Activated gamma-delta T cell (primary cell): ENCODE results near the gene LRP2.

Experiments
- DNase-seq: peaks from one replicate; lab custom pipeline; 2025; lab: John Stamatoyannopoulos, UW

Gene LRP2

DNA sequence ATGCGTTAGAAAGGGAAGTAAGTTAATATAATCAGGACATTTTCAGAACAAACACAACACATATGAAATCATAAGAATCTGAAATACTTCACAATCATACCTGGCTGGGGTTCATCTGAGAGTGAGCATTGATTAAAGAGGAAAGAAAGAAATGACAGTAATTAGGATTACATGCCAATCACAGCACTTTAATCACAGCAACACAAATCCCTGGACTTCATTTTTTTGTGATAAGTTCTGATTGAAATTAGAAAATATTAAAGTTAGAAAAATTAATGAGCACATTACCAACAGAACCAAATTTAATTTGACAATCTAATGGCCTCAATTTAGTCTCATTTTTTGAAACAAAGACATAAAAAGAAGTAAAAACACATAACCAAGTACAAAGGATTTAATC, 121.9 kb downstream of the LRP2 start:
- DNase-seq, result no peak

DNA sequence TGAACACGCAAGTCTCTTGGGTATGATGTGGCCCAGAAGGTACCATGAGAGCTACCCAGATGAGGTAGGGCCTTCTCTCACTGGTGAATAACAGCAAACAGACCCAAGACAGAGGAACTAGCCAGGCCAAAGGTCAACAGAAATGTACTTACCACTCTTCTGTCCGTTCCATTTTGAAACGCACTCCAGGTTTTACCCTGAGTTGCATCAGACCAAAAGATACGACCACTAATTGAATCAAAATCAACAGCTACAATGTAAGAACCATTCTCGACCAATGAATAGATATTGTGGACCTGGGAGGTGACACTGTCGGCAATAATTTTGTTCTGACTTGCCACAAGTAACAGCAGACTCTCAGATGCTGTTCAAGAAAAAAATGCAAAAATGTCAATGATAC, 124.4 kb downstream of the LRP2 start:
- DNase-seq, result no peak

DNA sequence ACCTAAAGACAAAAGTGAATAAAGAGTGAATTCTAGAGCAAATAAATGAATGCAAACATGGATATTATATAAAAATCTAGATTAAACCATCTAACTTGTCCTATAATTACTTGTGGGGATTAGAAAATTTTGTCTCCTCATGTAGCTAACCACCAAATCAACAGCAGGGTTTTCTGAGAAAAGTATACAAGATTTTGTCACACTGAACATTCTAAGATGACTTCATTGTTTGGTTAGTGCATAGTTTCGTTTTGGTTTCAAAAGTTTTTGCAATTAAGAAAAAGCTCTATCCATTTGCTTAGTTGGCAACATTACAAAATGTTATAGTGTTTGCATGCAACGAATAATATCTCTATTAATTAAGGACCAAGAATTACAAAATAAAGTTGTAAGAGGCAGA, 125.0 kb downstream of the LRP2 start:
- DNase-seq, result no peak

DNA sequence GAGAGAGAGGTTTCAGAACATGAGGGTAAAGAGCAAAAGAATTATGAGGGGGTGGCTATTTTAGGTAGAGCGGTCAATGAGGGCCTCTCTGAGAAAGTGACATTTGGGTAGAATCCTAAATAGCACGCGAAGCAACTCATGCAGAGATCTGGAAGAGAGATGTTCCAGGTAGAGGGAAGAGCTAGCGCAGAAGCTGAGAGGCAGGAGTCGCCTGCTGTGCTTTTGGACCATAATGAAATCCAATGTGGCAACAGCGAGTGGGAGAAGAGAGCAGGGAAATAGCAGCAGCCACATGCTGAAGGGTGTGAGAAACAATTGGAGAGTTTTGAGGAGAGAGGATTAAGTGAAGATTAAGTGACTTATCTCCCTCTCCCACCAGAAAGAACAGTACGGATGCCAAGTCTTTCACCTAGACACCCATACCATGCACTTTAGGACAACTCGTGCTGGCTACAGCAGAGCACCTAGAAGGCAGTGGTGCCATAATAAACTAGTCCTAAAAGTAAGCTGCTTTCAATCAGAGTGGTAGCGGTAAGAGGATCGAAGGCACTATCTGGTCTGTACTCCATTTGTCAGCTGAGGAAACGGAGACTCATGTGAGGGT, 129.7 kb downstream of the LRP2 start:
- no peak for DNase-seq

DNA sequence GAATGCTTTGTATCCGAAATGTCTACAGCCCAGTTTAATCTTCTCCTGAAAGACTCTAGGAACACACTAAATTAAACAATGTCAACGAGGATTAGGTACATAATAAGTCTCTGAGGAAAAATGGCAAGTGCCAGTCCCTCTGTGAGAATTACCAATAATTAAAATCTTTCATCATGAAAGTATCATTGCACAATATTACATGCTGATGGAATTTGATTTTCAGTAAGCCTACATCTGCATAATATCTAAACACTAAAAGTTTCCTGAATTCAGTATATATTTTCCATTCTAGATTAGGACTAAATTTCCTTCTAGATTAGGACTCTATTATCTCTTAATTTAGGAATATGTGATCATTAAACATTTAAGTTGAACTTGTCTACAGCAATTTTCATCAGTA, 132.1 kb downstream of the LRP2 start:
- no peak for DNase-seq

DNA sequence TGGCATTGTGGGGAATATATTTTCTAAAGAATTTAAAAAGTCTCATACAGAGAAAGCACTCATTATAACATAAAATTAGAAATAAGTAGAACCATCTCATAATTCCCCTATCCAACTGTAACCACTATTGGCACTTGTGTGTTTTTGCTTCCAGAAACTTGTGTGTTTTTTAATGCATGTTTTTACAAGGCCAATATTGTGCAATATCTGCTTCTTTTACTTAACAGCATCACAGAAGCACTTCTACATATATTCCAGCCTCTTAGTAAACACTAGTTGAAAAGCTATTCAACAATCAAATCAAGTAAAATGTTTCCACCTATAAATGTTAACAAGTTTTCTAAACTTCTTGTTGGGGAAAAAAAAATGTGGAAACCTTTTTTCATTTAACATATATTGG, 132.7 kb downstream of the LRP2 start:
- DNase-seq, result no peak

DNA sequence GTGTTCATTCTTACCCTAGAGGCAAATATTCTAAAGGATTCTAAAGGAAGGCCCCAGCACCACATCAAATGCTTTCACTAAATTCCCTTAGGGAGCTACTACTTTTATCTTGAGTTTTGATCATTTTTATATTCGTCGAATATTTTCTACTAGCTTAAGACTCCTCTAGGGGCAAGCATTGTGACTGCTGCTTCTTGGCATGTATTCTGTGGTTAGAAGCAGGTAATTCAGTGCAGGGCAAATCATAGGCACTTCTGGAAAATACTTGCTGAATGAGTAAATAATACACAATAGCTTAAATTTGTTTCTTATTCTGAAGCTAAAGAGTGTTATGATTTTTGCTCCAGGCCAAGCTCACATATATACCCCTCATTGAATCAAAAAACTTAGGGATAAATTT, 136.4 kb downstream of the LRP2 start:
- DNase-seq, result no peak

DNA sequence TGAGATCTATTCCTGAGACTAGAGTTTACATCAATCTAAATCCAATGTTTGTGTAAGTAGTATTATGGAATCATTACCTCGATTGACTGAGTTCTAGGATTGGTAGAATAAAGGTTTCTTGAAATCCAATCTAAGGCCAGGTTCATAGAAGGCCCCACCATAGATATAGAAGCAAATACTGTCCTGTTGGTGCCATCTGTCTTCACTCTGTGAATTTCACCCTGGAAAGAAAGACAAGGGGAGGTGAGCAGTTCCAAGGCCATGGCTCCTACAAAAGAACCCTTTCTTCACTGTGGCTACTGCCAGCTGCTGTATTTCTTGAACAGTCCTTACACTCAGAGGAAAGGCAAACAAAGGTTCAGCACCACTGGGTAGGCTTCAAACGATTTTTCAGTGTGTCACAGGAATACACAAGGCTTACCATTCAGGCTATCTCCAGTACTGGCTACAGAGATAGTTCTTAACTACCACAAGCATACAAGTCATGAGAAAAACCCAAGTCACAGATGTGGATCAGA, 137.0 kb downstream of the LRP2 start:
- no peak for DNase-seq

DNA sequence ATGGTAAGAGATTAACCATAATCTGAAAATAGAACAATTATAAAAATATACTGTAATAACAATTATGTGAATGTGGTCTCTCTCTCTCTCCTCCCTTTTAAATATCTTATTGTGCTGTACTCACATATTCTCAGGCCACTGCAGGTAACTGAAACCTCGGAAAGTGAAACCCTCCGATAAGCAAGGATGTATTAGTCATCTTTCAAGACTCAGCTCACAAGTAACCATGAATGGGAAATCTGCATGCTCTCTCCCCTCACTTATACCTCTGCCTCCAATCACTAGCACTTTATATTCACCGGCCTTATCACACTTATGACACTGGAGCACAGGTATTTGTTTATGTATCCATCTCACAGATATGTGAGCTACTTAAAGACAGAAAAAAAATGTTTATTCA, 139.7 kb downstream of the LRP2 start:
- DNase-seq, result no peak

DNA sequence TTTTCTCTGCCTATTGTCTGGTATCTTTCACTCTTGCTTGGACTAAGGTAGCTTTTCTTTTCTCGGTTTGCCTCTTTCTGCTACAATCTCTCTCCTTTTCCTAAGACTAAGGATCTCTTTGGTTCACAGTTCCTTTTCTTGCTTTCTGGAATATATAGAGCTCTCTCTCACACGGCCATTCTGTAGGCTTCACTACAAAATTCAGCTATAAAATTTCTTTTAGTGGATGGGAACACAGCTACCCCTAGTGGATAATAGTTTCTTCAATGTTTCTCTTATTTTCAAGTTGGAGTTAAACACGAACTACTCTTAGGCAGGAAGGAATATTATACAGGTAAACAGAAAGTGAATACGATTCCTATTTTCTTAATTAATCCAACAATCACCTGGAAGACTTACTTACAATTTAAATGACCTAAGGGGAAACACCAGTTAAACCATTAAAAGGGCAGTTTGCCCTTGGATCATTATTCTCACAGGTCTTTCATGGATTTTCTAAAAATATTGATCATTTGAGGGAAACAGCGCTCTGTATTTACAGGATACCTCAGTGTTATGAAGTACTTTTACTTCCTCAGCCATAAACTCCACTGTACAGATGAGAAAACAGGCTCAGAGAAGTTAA, 140.5 kb downstream of the LRP2 start:
- DNase-seq, result no peak

DNA sequence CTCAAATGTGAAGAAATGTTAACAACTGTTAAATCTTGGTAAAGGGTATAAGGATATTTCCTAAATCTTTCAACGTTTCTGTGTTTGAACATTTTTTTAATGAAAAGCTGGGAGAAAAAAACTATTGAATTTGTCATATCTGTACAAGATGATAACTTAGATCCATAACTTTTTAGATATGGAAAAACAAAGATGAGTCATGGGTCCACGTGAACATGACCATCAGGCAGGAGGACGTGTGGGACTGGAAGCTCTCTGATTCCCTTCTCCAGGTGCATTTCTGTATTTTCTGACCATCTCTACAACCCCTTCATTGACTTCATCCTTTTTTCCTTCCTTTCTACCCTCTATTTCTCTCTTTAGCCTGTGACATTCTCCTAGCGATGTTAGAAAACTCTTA, 151.4 kb downstream of the LRP2 start:
- no peak for DNase-seq

DNA sequence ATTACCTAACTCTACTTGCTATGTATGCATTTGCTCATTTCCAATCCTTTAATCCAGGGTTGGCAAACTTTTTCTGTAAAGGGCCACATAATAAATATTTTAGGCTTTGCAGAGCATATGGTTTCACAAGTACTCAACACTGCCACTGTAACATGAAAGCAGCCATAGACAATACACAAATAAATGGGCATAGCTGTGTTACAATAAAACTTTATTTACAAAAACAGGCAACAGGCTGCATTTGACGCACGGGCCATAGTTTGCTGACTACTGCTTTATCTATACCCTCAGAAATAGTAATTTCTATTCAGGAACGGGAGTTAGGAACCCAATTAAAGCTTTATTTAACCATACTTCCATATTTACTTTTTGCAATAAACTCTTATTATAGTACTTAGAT, 154.3 kb downstream of the LRP2 start:
- DNase-seq, result no peak

DNA sequence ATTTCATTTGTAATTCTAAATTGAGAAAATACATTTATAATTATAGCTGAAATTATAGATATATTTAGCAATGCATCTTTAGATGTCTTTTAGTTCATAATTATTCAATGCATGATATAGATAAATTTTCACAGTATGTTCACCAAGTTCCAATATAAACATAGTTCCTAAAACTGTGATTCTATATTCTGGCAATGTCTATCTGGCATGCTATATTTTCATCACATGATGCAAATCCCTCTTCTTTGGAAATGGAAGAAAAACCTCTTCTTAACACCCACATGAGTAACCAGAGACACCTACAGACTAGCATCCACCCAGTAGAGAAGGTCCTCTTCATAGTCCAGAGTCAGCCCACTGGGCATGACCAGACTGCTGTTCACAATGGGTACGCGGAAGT, 157.2 kb downstream of the LRP2 start:
- DNase-seq, result no peak

DNA sequence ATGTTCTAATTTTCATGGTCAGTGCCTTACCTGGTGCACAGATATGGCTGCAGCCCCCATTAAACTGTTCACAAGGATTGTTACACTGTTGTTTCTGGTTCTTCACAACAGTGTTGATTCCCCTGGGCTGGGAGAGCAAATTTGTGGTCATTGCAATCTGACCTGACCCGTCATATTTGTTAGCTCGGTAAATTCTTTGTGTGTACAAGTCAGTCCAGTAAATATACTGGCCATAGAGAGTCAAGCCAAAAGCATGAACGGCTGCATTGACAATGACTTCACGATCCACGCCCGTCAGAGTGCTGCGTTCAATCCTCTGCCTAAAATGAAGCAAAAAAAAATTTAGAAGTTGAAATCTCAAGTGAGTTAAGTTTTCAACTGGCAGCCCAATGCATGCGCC, 158.4 kb downstream of the LRP2 start:
- no peak for DNase-seq

DNA sequence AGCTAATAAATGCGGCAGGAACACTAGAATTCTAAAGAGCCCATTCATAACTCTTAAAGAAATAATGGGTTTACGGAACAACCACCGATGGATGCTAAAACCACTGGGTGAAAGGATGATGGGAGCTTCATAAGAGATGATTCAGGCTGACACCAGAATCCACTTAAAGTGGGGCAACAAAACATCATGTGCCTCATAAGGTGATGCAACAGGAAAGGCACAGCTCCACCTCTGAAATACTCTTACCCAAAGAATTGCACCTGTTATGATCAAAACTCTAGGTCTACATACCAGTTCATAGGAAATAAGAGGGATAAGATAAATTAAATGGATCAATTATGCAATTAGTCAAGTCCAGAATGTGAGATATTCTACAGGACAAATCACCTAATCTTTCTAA, 161.6 kb downstream of the LRP2 start:
- no peak for DNase-seq

DNA sequence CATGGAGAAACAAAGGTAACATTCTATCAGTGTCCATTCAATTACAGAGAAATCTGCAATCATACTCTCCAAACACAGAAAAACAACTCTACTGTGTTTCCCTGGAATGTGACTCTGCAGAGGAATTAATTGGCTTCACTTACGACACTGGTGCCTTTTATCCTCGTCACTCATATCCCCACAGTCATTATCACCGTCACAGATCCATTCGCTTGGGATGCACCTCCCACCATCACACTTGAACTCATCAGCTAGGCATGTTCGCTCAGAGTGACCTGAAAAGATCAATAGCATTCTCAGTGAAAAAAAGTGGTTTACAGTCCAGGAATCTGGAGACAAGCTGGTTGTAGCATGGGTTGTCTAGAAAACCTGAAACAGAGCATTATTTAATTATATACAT, 168.7 kb downstream of the LRP2 start:
- no peak for DNase-seq

DNA sequence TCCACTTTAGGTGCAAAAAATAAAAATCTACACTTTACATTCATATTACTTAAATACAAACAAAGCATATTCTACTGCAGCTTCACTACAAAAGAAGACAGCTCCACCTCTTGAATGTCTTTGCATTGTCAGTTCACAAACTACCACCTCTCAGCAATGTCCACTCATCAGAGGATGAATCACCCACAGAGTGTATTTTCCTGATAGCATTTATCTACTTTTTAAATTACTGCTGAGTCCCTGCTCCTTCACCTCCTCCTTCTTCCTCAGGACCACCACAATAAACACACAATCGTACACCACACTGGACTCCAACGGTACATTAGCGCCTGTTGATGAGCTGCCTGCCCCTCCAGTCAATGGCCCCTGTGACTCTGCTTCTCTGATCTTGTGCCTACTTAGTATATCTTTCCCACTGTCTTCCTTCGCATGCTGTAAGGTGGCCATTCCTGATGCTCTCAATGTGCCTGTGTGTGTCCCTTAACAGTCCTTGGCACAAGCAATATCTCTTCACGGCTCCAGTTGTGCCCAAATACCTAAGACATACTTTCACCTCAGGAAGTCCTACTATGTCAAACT, 172.0 kb downstream of the LRP2 start:
- no peak for DNase-seq

DNA sequence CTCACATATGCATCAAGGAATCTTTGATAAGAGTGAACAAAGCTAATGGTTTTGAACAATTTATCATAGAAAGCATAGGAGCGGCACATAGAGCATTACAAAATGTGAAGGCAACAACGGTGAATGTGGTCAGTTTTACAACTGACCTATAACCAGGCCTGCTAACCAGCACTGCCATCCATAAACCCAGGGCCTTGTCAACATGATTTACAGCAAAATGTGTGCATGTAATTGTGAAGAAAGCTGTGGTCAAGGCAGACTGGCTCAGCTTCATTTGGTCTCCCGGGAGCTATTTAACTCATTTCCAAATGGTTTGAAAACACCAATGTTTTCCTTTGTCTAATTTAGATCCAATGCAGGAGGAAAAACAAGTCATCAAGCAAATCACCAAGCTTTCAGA, 173.2 kb downstream of the LRP2 start:
- DNase-seq, result no peak

DNA sequence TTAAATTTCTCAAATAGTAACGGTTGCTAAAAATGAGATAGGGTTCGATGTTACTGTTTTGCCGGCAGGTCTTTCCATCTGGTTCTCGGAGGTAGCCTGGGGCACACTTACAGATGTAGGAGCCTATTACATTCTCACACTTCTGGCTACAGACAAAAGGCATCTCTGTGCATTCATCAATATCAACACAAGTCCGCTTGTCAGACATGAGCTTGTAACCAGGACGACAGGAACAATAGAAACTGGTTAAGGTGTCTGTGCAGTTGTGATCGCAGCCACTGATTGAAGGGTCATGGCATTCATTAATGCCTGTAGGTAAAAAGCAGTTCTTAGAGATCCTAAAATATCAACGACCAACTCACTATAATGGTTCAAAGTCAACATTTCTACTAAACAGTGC, 176.6 kb downstream of the LRP2 start:
- no peak for DNase-seq

DNA sequence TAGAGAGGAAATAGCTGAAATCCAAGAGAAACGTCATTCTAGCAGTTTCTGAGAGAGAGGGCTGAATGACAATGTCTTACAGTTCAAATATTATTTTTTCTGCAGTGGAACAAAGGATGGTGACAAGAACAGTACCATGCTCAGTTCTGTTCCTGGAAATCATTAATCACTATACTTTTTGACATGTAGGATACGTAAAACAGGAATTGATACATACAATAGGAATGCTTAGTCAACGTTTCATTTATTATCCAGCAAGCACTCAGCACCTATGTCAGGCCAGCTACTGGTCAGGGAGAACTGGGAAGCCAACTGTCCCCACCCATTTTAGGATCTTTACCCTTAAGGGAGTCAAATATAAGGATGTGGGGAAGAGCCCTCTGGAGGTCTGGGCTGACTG, 178.3 kb downstream of the LRP2 start:
- no peak for DNase-seq

DNA sequence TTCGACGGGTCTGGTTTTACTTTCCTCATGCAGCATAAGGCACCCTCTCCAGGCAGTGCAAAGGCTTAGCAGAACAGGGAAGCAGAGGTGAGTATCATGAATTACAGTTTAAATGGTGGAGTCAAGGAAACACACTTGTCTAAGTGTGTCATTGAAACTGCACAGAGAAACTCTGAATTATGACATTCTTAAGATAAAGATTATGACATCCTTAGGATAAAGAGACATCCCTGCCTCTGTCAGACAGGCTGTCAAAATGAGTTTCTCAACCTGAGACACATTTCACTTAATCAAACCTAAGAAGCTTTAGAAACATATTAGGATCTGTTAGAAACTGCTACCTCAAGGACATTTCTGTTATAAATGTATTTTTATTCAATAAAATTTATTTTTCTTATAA, 179.8 kb downstream of the LRP2 start:
- DNase-seq, result no peak

DNA sequence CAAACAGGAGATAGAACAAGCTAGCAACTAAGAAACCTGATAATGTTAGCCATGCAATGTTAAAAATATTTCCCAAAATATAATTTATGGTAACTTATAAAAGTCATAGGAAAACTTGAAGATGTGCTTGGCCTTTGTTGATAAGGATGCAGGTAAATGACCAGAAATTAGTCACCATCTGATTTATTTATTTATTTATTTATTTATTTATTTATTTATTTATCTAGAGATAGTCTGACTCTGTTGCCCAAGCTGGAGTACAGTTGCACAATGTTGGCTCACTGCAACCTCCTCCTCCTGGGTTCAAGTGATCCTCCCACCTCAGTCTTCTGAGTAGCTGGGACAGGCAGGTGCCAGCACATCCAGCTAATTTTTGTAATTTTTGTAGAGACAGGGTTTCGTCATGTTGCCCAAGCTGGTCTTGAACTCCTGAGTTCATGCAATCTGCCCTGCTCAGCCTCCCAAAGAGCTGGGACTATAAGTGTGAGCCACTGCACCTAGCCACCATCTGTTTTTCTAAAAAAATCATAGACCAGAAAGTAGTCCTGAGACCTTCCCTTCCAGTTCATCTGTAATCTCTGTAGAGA, 183.4 kb downstream of the LRP2 start:
- DNase-seq, result no peak

DNA sequence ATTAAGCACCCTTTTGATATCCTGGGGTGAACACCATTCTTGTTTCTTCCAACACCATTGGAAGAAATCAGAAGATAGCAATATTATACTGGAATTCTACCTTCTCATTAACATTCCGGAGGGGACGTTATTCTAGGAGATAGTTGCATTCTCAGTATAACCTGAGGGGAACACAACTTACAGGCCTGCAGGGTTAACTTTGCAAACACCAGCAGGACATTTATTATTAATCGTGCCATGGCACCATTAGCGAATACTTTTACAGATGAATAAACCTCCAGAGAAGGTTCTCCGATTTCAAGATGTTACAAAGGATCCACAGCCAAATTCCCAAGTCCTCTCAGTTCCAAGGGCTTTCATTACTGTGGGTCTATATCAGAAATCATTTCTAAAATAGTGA, 184.0 kb downstream of the LRP2 start:
- no peak for DNase-seq
